Stimulated activated CD8-positive, alpha-beta memory T cell treated with anti-CD3 and anti-CD28 coated beads, Interleukin-4, amount 100 ng/mL, for 48 hours (primary cell): ENCODE data around the gene MICU1.
"Not testable (repeated sequence)": the region's sequence is repeated elsewhere in the genome, so short reads cannot be mapped to it uniquely, and the experiment has no call there.

Source experiments
- DNase-seq: peaks from one replicate; pipeline ENCODE4 v3.0.0-alpha.2; 2020

Gene MICU1

DNA sequence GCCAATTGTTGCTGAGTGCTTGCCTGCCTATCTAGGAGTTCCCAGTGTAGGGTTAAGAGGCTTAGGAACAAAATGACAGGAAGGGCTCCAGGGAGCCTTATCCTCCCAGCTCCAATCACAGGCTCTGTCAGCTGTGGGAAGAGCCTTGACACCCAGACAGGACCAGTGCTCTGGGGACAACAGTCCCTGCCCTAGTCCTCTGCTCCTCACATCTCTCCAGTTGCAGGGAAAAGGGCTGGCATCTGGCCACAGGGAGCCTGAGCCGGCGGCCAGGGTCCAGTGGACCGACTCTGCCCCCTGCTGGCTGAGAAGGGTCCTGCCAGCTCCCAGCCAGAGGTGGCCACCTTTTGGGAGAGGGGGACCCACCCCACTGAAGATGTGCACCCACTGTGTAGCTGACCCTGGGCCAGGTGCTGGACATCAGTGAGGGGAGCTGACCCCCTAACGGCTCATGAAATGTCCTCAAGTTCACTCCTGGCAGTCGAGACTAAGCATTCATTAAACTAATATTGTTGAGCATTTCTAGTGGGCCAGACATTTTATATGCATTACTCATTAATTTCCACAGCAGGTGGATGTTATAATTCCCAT lies 288.7 kb downstream of the MICU1 start:
- DNase-seq = peak; percentile 87

GRCh38 chr10:72336259-72337038 lies 289.4 kb downstream of the MICU1 start:
- DNase-seq = peak; percentile 37

- peak; percentile 76 for DNase-seq
Measured at GRCh38 chr10:72335394-72336258, 290.3 kb downstream of the MICU1 start.

GRCh38 chr10:72334825-72335393 lies 291.0 kb downstream of the MICU1 start:
- DNase-seq = peak; percentile 92

DNA sequence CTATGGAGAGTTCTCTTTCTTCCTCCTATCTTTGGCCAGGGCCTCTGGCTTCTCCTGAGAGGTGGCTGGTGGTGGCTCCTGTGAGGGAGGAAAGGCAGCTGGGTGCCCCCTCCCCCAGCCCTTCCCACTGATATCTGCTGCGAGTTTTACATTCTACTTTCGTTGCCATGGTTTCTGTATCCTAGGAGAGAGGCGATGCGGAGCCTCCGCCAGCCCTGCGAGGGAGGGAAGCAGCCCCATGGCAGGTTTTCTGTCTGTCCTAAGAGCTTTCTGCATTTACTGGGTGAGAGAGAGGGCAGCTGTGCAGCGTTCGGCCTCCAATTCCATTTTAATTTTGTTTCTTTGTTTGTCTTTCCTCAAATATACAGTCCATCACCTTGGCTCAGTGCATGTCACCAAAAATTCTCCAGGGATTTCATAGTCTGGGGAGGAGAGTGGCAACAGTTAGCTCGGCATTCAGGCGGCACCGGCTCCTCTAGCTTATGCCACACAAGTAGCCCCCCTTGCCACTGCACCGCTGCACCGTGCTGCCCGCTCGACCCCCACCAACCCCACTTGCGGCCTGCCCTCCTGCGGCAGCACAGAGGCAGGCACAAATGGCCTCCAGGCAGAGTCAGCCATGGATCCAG lies 291.6 kb downstream of the MICU1 start:
- DNase-seq = peak; percentile 50

- DNase-seq = peak; percentile 79
Measured at GRCh38 chr10:72333112-72334015, 292.5 kb downstream of the MICU1 start.

- peak; percentile 43 for DNase-seq
Measured at GRCh38 chr10:72332423-72333111, 293.3 kb downstream of the MICU1 start.

- DNase-seq = peak; percentile 96
Measured at GRCh38 chr10:72331575-72332422, 294.1 kb downstream of the MICU1 start.

- DNase-seq = no peak
Measured at GRCh38 chr10:72330069-72330426, 295.8 kb downstream of the MICU1 start.

GRCh38 chr10:72329290-72330068 lies 296.4 kb downstream of the MICU1 start:
- DNase-seq = peak; percentile 54

DNA sequence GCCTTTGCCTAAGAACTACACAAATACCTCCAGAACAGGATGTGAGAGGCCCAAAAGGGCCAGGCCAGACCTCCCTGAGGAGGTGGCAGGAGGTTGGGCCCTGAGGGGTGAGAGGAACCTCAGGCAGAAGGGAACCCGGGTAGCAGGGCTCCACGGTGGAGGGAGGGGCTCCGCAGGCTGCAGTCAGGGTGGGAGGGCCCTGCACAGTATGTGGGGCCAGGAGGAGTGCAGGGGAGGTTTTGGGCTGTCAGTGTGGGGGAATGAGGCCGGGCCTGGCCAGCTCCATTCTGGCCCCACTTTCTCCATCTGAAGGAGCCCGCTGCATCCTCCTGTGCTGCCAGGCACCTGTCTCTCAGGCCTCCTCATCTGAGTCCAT lies 297.1 kb downstream of the MICU1 start:
- DNase-seq = peak; percentile 77

DNA sequence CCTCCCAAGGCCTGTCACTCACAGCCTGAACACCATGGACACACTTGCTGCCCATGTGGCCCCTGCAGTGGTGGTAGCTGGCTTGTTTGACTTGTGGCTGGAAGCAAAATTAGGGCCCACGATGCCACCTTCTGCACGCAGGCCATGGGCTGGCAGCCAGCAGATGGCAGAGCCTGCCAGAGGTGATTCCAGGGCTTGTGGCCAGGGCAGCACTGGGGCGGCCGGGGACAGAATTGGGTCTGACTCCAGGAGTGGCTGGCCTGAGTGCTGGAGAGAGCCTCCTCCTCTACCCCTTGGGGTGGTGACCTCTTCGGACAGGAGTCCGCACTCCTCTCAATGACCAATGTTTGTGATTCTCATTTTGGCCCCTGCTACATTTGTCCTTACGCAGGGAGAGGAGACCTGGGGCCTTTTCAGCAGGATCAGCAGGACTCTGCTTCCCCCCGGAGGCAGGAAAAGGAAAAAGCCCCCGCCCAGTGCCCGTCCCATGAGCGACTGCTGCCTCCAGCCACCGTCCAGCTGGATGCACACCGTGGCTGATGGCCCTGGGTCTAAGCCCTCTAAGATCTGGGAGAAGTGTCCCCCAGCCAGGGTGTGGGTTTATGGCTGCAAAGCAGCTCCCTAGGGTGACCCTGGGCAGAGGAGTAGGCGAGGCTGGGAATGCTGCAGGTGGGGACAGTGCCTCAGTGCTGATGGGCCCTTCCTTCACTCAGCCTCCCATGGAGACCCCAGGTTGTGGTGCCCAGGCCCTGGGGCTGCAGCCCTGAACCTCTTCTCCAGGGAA lies 297.6 kb downstream of the MICU1 start:
- DNase-seq = peak; percentile 68

DNA sequence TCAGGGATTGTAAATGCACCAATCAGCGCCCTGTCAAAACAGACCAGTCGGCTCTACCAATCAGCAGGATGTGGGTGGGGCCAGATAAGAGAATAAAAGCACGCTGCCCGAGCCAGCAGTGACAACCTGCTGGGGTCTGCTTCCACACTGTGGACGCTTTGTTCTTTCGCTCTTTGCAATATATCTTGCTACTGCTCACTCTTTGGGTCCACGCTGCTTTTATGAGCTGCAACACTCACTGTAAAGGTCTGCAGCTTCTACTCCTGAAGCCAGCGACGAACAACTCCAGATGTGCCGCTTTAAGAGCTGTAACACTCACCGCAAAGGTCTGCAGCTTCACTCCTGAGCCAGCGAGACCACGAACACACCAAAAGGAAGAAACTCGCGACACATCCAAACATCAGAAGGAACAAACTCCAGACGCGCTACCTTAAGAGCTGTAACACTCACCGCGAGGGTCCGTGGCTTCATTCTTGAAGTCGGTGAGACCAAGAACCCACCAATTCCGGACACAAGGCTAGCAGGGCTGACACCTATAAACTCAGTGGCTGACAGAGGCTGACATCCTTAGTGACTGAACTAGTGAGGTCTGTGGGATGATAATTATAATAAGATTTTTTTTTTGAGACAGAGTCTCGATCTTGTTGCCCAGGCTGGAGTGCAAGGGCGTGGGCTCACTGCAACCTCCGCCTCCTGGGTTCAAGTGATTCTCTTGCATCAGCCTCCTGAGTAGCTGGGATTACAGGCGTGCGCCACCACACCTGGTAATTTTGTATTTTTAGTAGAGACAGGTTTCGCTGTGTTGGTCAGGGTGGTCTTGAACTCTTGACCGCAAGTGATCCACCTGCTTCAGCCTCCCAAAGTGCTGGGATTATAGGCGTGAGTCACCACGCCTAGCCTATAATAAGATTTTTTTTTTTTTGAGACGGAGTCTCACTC lies 298.9 kb downstream of the MICU1 start:
- DNase-seq = peak; percentile 90

DNA sequence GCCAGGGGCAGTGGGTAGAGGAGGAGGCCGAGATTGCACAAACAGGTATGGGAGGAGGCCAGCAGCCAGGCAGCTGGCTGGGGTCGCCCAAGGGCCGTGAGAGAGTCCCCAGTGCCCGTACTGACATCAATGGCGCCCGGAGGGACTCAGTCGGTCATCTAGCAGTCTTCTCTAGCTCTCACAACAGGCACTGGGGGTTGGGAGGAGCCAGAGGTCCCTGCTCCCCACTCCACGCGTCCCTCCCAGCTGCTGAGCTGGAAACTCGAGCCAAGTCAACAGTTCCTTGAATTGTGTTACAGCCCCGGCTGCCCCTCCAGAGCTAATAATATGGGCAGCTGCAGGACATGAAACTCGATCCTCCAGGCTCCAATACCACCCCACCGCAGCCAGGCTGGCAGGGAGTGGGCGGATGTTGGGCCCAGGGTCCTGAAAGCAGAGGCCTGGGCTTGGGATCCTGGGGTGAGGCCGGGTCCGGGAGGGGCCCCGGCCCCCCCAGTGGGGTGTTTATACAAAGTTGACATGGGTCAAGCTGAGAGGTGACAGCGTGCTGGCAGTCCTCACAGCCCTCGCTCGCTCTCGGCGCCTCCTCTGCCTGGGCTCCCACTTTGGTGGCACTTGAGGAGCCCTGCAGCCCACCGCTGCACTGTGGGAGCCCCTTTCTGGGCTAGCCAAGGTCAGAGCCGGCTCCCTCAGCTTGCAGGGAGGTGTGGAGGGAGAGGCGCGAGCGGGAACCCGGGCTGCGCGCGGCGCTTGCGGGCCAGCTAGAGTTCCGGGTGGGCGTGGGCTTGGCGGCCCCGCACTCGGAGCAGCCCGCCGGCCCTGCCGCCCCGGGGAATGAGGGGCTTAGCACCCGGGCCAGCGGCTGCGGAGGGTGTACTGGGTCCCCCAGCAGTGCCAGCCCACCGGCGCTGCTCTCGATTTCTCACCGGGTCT lies 300.4 kb downstream of the MICU1 start:
- not testable (repeated sequence) for DNase-seq

DNA sequence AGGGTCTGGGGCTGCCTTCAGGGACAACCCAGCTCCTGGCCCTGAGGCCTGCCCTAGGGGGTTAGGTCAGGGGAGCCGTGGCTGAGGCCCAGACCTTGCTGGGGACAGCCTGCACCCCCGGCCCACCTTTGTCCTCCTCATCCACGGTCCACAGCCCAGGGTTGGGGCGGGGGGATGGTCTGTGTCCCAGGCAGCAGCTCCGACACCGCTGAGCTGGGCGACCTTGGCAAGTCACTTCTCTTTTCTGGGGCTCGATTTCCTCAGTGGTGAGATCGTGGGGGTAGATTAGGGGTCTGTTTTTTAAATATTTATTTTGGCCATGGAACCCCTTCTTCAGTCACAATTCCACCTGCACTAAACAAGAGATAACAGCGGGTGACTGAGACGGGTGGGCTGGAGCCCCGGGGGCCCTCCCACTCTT lies 302.1 kb downstream of the MICU1 start:
- no peak for DNase-seq

GRCh38 chr10:72323108-72323749 lies 302.6 kb downstream of the MICU1 start:
- no peak for DNase-seq
